ENCODE data around the gene MARK3. TPM values are rescaled to one million over a fixed set of nuclear protein-coding genes. Genes with fewer than 3 reads are reported as not detected.

MARK3 gene
- total and polyA plus RNA-seq, 2 of the 13 experiments (the other 11 are each of a cell fraction or from before 2014, with no cell fraction given) = 47.7 to 56.6 TPM

DNA sequence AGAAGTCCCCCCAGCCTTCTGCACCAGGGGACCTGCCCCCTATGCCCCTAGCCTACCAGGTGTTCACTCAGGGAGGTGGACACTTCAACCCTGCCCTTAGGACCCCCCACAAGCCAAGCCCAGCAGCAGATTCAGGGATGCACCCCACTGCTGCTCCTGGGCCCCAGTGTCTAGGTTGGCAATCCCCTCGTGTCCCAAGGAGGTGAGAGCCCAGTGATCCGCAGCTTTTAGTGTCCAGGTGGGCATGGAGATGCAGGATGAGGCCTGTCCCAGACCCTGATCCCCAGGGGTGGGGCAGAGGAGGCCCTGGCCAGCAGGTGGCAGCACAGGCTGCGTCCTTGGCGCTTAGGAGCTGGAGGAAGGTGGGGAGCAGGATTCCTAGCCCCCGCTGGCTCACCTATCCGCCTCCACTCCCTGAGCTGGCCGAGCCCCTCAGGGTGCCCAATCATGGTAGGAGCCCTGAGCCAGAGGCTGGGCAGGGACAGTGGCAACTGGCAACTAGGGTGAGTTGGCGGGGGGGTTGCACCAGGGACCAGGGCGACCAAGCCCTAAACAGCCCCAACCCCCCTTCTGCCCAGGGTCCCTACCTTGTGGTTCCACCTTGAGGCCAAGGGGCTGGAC is 133.3 kb downstream of the MARK3 start (continued):
- TF ChIP-seq GATAD1 (CRISPR knock-in tag; IDR thresholded peaks at IDR 0.05) = no peak
- TF ChIP-seq HMG20A (CRISPR knock-in tag; IDR thresholded peaks at IDR 0.05; ENCODE audit: borderline replicate concordance) = no peak
- no peak for TF ChIP-seq FOSL2 (CRISPR knock-in tag; IDR thresholded peaks at IDR 0.05)
- TF ChIP-seq, protein P1, sequence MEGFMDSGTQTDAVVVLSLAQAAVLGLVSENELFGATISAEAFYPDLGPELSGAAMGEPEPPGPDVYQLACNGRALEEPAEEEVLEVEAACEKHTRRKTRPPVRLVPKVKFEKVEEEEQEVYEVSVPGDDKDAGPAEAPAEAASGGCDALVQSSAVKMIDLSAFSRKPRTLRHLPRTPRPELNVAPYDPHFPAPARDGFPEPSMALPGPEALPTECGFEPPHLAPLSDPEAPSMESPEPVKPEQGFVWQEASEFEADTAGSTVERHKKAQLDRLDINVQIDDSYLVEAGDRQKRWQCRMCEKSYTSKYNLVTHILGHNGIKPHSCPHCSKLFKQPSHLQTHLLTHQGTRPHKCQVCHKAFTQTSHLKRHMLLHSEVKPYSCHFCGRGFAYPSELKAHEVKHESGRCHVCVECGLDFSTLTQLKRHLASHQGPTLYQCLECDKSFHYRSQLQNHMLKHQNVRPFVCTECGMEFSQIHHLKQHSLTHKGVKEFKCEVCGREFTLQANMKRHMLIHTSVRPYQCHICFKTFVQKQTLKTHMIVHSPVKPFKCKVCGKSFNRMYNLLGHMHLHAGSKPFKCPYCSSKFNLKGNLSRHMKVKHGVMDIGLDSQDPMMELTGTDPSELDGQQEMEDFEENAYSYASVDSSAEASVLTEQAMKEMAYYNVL (CRISPR knock-in tag; IDR thresholded peaks at IDR 0.05; ENCODE audit: borderline replicate concordance) = 0 out of 2 replicates have a peak, but pooled peaks have one; percentile 35
- TF ChIP-seq ARNTL (CRISPR knock-in tag; IDR thresholded peaks at IDR 0.05) = no peak
- TF ChIP-seq, protein P2, sequence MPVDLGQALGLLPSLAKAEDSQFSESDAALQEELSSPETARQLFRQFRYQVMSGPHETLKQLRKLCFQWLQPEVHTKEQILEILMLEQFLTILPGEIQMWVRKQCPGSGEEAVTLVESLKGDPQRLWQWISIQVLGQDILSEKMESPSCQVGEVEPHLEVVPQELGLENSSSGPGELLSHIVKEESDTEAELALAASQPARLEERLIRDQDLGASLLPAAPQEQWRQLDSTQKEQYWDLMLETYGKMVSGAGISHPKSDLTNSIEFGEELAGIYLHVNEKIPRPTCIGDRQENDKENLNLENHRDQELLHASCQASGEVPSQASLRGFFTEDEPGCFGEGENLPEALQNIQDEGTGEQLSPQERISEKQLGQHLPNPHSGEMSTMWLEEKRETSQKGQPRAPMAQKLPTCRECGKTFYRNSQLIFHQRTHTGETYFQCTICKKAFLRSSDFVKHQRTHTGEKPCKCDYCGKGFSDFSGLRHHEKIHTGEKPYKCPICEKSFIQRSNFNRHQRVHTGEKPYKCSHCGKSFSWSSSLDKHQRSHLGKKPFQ (CRISPR knock-in tag; IDR thresholded peaks at IDR 0.05; ENCODE audit: insufficient replicate concordance) = no peak
- TF ChIP-seq, protein P3, sequence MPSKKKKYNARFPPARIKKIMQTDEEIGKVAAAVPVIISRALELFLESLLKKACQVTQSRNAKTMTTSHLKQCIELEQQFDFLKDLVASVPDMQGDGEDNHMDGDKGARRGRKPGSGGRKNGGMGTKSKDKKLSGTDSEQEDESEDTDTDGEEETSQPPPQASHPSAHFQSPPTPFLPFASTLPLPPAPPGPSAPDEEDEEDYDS (CRISPR knock-in tag; IDR thresholded peaks at IDR 0.05) = no peak
- TF ChIP-seq RAD21 (CRISPR knock-in tag; IDR thresholded peaks at IDR 0.05) = peak; percentile 93
- TF ChIP-seq, protein P4, sequence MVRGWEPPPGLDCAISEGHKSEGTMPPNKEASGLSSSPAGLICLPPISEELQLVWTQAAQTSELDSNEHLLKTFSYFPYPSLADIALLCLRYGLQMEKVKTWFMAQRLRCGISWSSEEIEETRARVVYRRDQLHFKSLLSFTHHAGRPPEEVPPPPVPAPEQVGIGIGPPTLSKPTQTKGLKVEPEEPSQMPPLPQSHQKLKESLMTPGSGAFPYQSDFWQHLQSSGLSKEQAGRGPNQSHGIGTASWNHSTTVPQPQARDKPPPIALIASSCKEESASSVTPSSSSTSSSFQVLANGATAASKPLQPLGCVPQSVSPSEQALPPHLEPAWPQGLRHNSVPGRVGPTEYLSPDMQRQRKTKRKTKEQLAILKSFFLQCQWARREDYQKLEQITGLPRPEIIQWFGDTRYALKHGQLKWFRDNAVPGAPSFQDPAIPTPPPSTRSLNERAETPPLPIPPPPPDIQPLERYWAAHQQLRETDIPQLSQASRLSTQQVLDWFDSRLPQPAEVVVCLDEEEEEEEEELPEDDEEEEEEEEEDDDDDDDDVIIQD (CRISPR knock-in tag; IDR thresholded peaks at IDR 0.05; ENCODE audit: low read depth) = no peak
- no peak for TF ChIP-seq MATR3 (CRISPR knock-in tag; IDR thresholded peaks at IDR 0.05)
- TF ChIP-seq ZNF674 (CRISPR knock-in tag; IDR thresholded peaks at IDR 0.05; ENCODE audit: low read depth) = no peak
- 0 out of 2 replicates have a peak, but pooled peaks have one; percentile 26 for TF ChIP-seq ERF (CRISPR knock-in tag; IDR thresholded peaks at IDR 0.05)
- TF ChIP-seq, protein P5, sequence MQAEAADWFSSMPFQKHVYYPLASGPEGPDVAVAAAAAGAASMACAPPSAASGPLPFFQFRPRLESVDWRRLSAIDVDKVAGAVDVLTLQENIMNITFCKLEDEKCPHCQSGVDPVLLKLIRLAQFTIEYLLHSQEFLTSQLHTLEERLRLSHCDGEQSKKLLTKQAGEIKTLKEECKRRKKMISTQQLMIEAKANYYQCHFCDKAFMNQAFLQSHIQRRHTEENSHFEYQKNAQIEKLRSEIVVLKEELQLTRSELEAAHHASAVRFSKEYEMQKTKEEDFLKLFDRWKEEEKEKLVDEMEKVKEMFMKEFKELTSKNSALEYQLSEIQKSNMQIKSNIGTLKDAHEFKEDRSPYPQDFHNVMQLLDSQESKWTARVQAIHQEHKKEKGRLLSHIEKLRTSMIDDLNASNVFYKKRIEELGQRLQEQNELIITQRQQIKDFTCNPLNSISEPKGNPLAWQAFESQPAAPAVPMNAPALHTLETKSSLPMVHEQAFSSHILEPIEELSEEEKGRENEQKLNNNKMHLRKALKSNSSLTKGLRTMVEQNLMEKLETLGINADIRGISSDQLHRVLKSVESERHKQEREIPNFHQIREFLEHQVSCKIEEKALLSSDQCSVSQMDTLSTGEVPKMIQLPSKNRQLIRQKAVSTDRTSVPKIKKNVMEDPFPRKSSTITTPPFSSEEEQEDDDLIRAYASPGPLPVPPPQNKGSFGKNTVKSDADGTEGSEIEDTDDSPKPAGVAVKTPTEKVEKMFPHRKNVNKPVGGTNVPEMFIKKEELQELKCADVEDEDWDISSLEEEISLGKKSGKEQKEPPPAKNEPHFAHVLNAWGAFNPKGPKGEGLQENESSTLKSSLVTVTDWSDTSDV (CRISPR knock-in tag; IDR thresholded peaks at IDR 0.05) = no peak
- no peak for TF ChIP-seq KLF9 (CRISPR knock-in tag; IDR thresholded peaks at IDR 0.05; ENCODE audit: low read depth)
- no peak for TF ChIP-seq MAFK (conservative IDR thresholded peaks at IDR 0.05 in 1 of 2, IDR thresholded peaks at IDR 0.05 in 1 of 2; ENCODE audit: low read length in 2 of 2)
- TF ChIP-seq SOX5 (CRISPR knock-in tag; IDR thresholded peaks at IDR 0.05; ENCODE audit: borderline replicate concordance) = no peak
- TF ChIP-seq, protein P6, sequence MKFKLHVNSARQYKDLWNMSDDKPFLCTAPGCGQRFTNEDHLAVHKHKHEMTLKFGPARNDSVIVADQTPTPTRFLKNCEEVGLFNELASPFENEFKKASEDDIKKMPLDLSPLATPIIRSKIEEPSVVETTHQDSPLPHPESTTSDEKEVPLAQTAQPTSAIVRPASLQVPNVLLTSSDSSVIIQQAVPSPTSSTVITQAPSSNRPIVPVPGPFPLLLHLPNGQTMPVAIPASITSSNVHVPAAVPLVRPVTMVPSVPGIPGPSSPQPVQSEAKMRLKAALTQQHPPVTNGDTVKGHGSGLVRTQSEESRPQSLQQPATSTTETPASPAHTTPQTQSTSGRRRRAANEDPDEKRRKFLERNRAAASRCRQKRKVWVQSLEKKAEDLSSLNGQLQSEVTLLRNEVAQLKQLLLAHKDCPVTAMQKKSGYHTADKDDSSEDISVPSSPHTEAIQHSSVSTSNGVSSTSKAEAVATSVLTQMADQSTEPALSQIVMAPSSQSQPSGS (CRISPR knock-in tag; IDR thresholded peaks at IDR 0.05) = no peak
- TF ChIP-seq, protein P7, sequence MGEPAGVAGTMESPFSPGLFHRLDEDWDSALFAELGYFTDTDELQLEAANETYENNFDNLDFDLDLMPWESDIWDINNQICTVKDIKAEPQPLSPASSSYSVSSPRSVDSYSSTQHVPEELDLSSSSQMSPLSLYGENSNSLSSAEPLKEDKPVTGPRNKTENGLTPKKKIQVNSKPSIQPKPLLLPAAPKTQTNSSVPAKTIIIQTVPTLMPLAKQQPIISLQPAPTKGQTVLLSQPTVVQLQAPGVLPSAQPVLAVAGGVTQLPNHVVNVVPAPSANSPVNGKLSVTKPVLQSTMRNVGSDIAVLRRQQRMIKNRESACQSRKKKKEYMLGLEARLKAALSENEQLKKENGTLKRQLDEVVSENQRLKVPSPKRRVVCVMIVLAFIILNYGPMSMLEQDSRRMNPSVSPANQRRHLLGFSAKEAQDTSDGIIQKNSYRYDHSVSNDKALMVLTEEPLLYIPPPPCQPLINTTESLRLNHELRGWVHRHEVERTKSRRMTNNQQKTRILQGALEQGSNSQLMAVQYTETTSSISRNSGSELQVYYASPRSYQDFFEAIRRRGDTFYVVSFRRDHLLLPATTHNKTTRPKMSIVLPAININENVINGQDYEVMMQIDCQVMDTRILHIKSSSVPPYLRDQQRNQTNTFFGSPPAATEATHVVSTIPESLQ (CRISPR knock-in tag; conservative IDR thresholded peaks at IDR 0.05) = no peak
